IPS-18a (cell line): Measurements from ENCODE around the gene TXNDC11.

Experiments used
- H3K27ac ChIP-seq: one replicate; pipeline ENCODE4 v1.5.1; 2013; ENCODE audit warnings: low read length
- H3K27me3 ChIP-seq: one replicate; pipeline ENCODE4 v1.6.1; 2013; ENCODE audit warnings: mild to moderate bottlenecking, low read length; ENCODE audit not compliant: control insufficient read depth, insufficient read depth
- H3K36me3 ChIP-seq: one replicate; pipeline ENCODE4 v1.6.1; 2013; ENCODE audit warnings: low read depth, low read length; ENCODE audit not compliant: control insufficient read depth
- H3K4me1 ChIP-seq: one replicate; pipeline ENCODE4 v1.6.1; 2013; ENCODE audit warnings: low read depth, low read length; ENCODE audit not compliant: control insufficient read depth
- H3K4me3 ChIP-seq: one replicate; pipeline ENCODE4 v1.5.1; 2013; ENCODE audit warnings: low read length
- H3K9ac ChIP-seq: one replicate; pipeline ENCODE4 v1.6.1; 2013; ENCODE audit warnings: mild to moderate bottlenecking, low read length, moderate library complexity
- H3K9me3 ChIP-seq: one replicate; pipeline ENCODE4 v1.6.1; 2013; ENCODE audit warnings: low read depth, low read length; ENCODE audit not compliant: control insufficient read depth

Gene TXNDC11

GRCh38 chr16:11684231-11685025 lies 58.2 kb downstream of the TXNDC11 start:
- no peaks in the 10 kb centered on the region for H3K27me3 ChIP-seq
- H3K4me3 ChIP-seq: no peak overlapping the region
- no peak overlapping the region for H3K27ac ChIP-seq
- no peaks in the 10 kb centered on the region for H3K9me3 ChIP-seq
- H3K4me1 ChIP-seq: no peaks in the 10 kb centered on the region
- H3K9ac ChIP-seq: no peak overlapping the region
- H3K36me3 ChIP-seq: peaks cover 18% of the 10 kb centered on the region

- Histone ChIP-seq H3K27me3 (no peaks in the 10 kb centered on the region), H3K9ac (no peak overlapping the region), H3K4me3 (no peak overlapping the region), H3K27ac (no peak overlapping the region), H3K9me3 (no peaks in the 10 kb centered on the region), H3K4me1 (no peaks in the 10 kb centered on the region), H3K36me3 (peaks cover 25% of the 10 kb centered on the region)
These were observed 59.5 kb downstream of the TXNDC11 start for GRCh38 chr16:11683145-11683544.

DNA sequence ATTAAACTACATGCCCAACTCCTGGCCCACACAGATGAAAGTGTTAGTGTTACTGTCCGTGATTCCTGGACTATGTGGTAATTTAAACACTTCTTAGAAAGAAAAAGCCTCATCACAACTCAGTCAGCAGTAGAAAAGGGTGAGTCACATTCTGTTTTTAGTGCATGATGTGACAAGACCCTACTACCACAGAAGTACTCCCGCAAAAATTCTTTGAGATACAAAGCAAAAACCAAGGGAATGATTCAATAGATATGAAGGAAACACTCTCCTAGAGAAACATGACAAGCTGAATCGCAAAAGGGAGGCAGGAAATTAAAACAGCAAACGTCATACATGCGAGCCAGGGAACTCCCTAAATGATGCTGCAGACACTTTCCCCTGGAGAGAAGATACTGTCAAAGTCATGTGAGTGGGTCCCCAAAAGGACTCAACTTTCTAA lies 60.0 kb downstream of the TXNDC11 start:
- Histone ChIP-seq H3K9ac (no peak overlapping the region), H3K27ac (no peak overlapping the region), H3K36me3 (peaks cover 24% of the 10 kb centered on the region), H3K9me3 (no peaks in the 10 kb centered on the region), H3K4me3 (no peak overlapping the region), H3K4me1 (no peaks in the 10 kb centered on the region), H3K27me3 (no peaks in the 10 kb centered on the region)

GRCh38 chr16:11681976-11682654 lies 60.5 kb downstream of the TXNDC11 start:
- Histone ChIP-seq H3K4me1 (no peaks in the 10 kb centered on the region), H3K9ac (no peak overlapping the region), H3K27ac (no peak overlapping the region), H3K27me3 (no peaks in the 10 kb centered on the region), H3K9me3 (no peaks in the 10 kb centered on the region), H3K4me3 (no peak overlapping the region), H3K36me3 (peaks cover 26% of the 10 kb centered on the region)

GRCh38 chr16:11681556-11681955 lies 61.1 kb downstream of the TXNDC11 start:
- no peaks in the 10 kb centered on the region for H3K27me3 ChIP-seq
- H3K9me3 ChIP-seq: no peaks in the 10 kb centered on the region
- H3K9ac ChIP-seq: no peak overlapping the region
- no peaks in the 10 kb centered on the region for H3K4me1 ChIP-seq
- H3K27ac ChIP-seq: no peak overlapping the region
- H3K4me3 ChIP-seq: no peak overlapping the region
- peaks cover 26% of the 10 kb centered on the region for H3K36me3 ChIP-seq

GRCh38 chr16:11679941-11680911 lies 62.4 kb downstream of the TXNDC11 start:
- H3K27ac ChIP-seq: no peak overlapping the region

GRCh38 chr16:11679250-11679649 lies 63.4 kb downstream of the TXNDC11 start:
- no peaks in the 10 kb centered on the region for H3K9me3 ChIP-seq
- no peaks in the 10 kb centered on the region for H3K27me3 ChIP-seq
- H3K27ac ChIP-seq: no peak overlapping the region
- H3K9ac ChIP-seq: no peak overlapping the region
- no peak overlapping the region for H3K4me3 ChIP-seq
- no peaks in the 10 kb centered on the region for H3K4me1 ChIP-seq
- H3K36me3 ChIP-seq: peaks cover 37% of the 10 kb centered on the region

More at GRCh38 chr16:11679941-11680911, 62.4 kb downstream of the TXNDC11 start:
- H3K9me3 ChIP-seq: no peaks in the 10 kb centered on the region
- H3K27me3 ChIP-seq: no peaks in the 10 kb centered on the region
- H3K4me3 ChIP-seq: no peak overlapping the region
- H3K36me3 ChIP-seq: peaks cover 37% of the 10 kb centered on the region
- H3K9ac ChIP-seq: no peak overlapping the region
- no peaks in the 10 kb centered on the region for H3K4me1 ChIP-seq

GRCh38 chr16:11677959-11678881 lies 64.4 kb downstream of the TXNDC11 start:
- no peak overlapping the region for H3K9ac ChIP-seq
- no peaks in the 10 kb centered on the region for H3K9me3 ChIP-seq
- H3K4me1 ChIP-seq: no peaks in the 10 kb centered on the region
- H3K27me3 ChIP-seq: no peaks in the 10 kb centered on the region
- no peak overlapping the region for H3K4me3 ChIP-seq
- no peak overlapping the region for H3K27ac ChIP-seq
- H3K36me3 ChIP-seq: peaks cover 32% of the 10 kb centered on the region

GRCh38 chr16:11677451-11677951 lies 65.2 kb downstream of the TXNDC11 start:
- Histone ChIP-seq H3K4me3 (no peak overlapping the region), H3K27me3 (no peaks in the 10 kb centered on the region), H3K9me3 (no peaks in the 10 kb centered on the region), H3K36me3 (peaks cover 32% of the 10 kb centered on the region), H3K27ac (no peak overlapping the region), H3K9ac (no peak overlapping the region), H3K4me1 (no peaks in the 10 kb centered on the region)

GRCh38 chr16:11676799-11677198 lies 65.9 kb downstream of the TXNDC11 start:
- no peak overlapping the region for H3K27ac ChIP-seq
- H3K4me3 ChIP-seq: no peak overlapping the region
- H3K4me1 ChIP-seq: no peaks in the 10 kb centered on the region
- no peaks in the 10 kb centered on the region for H3K9me3 ChIP-seq
- peaks cover 32% of the 10 kb centered on the region for H3K36me3 ChIP-seq
- no peaks in the 10 kb centered on the region for H3K27me3 ChIP-seq
- H3K9ac ChIP-seq: no peak overlapping the region
